SK-N-MC (cell line): ENCODE measurements around the gene HBS1L.

Source experiments
- EZH2 ChIP-seq: fragments of 200-600 bp; sonication (generic); IDR thresholded peaks from one replicate; pipeline ENCODE4 v1.6.1; 2017; ENCODE audit warnings: antibody characterized with exemption
- FOXP2 ChIP-seq: optimal IDR thresholded peaks from 2 replicates; pipeline ENCODE3; 2011; ENCODE audit warnings: mild to moderate bottlenecking, moderate library complexity; ENCODE audit not compliant: insufficient read depth; ENCODE audit errors: extremely low read length, control extremely low read depth
- POLR2AphosphoS5 ChIP-seq: IDR thresholded peaks from 2 replicates; pipeline ENCODE4 v1.6.1; 2012; ENCODE audit warnings: mild to moderate bottlenecking, low read depth, low read length, borderline replicate concordance

DNA sequence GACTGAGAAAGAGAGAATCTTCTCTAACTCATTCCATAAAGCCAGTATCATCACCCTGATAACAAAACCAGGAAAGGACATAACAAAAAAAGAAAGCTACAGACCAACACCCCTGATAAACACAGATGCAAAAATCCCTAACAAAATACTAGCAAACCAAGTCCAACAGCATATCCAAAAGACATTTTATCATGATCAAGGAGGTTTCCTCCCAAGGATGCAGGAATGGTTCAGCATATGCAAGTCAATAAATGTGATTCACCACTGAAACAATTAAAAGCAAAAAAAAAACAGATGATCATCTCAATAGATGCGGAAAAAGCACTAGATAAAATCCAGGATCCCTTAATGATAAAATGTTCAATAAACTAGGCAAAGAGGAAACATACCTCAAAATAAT lies 80.3 kb downstream of the HBS1L start:
- no peak for TF ChIP-seq EZH2
- TF ChIP-seq POLR2AphosphoS5 = no peak
- TF ChIP-seq FOXP2 = no peak
